ENCODE data around the gene ADAMTSL4.
"Not testable (repeated sequence)": the region's sequence is repeated elsewhere in the genome, so short reads cannot be mapped to it uniquely, and the experiment has no call there.

ADAMTSL4 gene

DNA sequence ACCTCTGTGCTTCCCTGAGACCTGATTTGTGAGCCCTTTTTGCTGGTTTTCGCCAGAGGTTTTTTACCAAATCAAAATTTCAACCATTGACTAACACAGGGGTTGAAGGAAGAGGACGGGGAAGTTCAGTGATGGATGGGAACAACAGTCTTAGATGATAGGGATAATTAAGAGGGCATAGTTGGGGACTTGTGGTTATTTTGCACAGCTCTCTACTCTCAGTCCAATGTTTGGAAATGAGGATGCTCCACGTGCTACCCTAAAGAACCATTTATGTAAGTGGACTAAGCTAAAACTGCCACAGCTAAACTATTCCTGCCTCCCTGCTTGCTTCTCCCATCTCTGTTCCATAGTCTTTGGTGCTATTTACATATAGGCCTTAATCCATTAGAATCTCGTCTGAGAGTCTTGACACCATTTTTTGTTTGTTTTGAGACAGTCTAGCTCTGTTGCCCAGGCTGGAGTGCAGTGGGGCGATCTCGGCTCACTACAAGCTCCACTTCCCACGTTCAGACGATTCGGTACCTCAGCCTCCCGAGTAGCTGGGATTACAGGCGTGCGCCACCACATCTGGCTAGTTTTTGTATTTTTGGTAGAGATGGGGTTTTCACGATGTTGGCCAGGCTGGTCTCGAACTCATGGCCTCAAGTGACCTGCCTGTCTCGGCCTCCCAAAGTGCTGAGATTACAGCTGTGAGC, 30.9 kb downstream of the ADAMTSL4 start:
- no peaks in the 10 kb centered on the region for H3K9me3 ChIP-seq (ENCODE audit: control insufficient read depth, low read length)
- H2AFZ ChIP-seq (ENCODE audit: low read depth, low read length), result peak overlapping the region; percentile 4
- no peak overlapping the region for H2BK15ac ChIP-seq (ENCODE audit: low read depth, poor library complexity, severe bottlenecking)
- H3K79me1 ChIP-seq (replicated peaks; ENCODE audit: low read length, poor library complexity, severe bottlenecking), result peaks cover 7% of the 10 kb centered on the region
- H4K8ac ChIP-seq (ENCODE audit: low read length), result peak overlapping the region; percentile 80
- peak overlapping the region; percentile 15 for H2BK120ac ChIP-seq (ENCODE audit: low read depth, low read length)
- peaks cover 5% of the 10 kb centered on the region for H3K4me1 ChIP-seq (ENCODE audit: control insufficient read depth, insufficient read depth, low read depth, low read length)
- H3K4me2 ChIP-seq (ENCODE audit: low read length, poor library complexity, severe bottlenecking), result peak overlapping the region; percentile 78
- H3K9ac ChIP-seq (ENCODE audit: low read length), result peak overlapping the region; percentile 99
- H4K91ac ChIP-seq (ENCODE audit: low read length), result peak overlapping the region; percentile 68
- no peak overlapping the region for H3K23ac ChIP-seq (ENCODE audit: low read length in 2 of 2)
- peaks cover 10 to 39% of the 10 kb centered on the region in 2 experiments for H3K36me3 ChIP-seq (ENCODE audit: control insufficient read depth in 1 of 2, insufficient read depth in 2 of 2, low read depth in 1 of 2, low read length in 2 of 2)
- peak overlapping the region; percentile 79 for H2BK5ac ChIP-seq (ENCODE audit: low read depth, low read length, poor library complexity, severe bottlenecking)
- 84% methylated on average over 14 of the region's 15 CpGs for WGBS
- peak overlapping the region in 1 of 2 experiments; percentile 25 for H3K14ac ChIP-seq (ENCODE audit: low read length in 2 of 2)
- DNase-seq, result no peak
- H2BK12ac ChIP-seq (ENCODE audit: low read length in 2 of 2), result peak overlapping the region; percentile 72 to 80
- peak overlapping the region; percentile 71 for H2AK5ac ChIP-seq (ENCODE audit: low read length, severe bottlenecking)
- no peaks in the 10 kb centered on the region for H3K27me3 ChIP-seq (ENCODE audit: control insufficient read depth in 1 of 2, insufficient read depth in 1 of 2, low read length in 2 of 2)
- peak overlapping the region in 1 of 2 experiments; percentile 75 for H3K4ac ChIP-seq (ENCODE audit: low read depth in 1 of 2, low read length in 2 of 2)
- H3K4me3 ChIP-seq (ENCODE audit: insufficient read depth in 1 of 2, low read depth in 1 of 2, low read length in 2 of 2), result peak overlapping the region in 1 of 2 experiments; percentile 79
- H3K27ac ChIP-seq (ENCODE audit: low read length, poor library complexity, severe bottlenecking), result peak overlapping the region; percentile 96
- H3K18ac ChIP-seq (ENCODE audit: low read depth in 1 of 2, low read length in 2 of 2), result peak overlapping the region; percentile 87 to 92

DNA sequence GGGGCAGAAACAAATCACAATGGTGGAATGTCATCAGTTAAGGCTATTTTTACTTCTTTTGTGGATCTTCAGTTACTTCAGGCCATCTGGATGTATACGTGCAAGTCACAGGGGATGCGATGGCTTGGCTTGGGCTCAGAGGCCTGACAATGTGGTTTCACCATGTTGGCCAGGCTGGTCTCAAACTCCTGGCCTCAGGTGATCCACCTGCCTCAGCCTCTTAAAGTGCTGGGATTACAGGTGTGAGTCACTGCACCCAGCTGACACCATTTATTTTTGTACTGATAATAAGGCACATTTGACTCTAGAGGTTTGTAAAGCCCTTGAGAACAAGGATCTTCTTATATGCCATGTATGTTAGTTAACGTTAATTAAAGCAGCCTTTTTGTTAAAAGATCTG, 31.8 kb downstream of the ADAMTSL4 start:
- H3K4me2 ChIP-seq (ENCODE audit: low read length, poor library complexity, severe bottlenecking); H3K23ac ChIP-seq (ENCODE audit: low read length in 2 of 2); H3K4me3 ChIP-seq (ENCODE audit: insufficient read depth in 1 of 2, low read depth in 1 of 2, low read length in 2 of 2); H2BK5ac ChIP-seq (ENCODE audit: low read depth, low read length, poor library complexity, severe bottlenecking); H3K79me1 ChIP-seq (replicated peaks; ENCODE audit: low read length, poor library complexity, severe bottlenecking); H3K9ac ChIP-seq (ENCODE audit: low read length); H3K4ac ChIP-seq (ENCODE audit: low read depth in 1 of 2, low read length in 2 of 2); H2BK120ac ChIP-seq (ENCODE audit: low read depth, low read length); H2BK12ac ChIP-seq (ENCODE audit: low read length in 2 of 2); H3K9me3 ChIP-seq (ENCODE audit: control insufficient read depth, low read length); H3K14ac ChIP-seq (ENCODE audit: low read length in 2 of 2); H3K27ac ChIP-seq (ENCODE audit: low read length, poor library complexity, severe bottlenecking); DNase-seq; H4K8ac ChIP-seq (ENCODE audit: low read length); H3K18ac ChIP-seq (ENCODE audit: low read depth in 1 of 2, low read length in 2 of 2); H2AK5ac ChIP-seq (ENCODE audit: low read length, severe bottlenecking); H3K27me3 ChIP-seq (ENCODE audit: control insufficient read depth in 1 of 2, insufficient read depth in 1 of 2, low read length in 2 of 2); H3K4me1 ChIP-seq (ENCODE audit: control insufficient read depth, insufficient read depth, low read depth, low read length); H2BK15ac ChIP-seq (ENCODE audit: low read depth, poor library complexity, severe bottlenecking); H2AFZ ChIP-seq (ENCODE audit: low read depth, low read length); H4K91ac ChIP-seq (ENCODE audit: low read length): not testable (repeated sequence)
- 98% methylated on average over 3 of the region's 3 CpGs for WGBS
- H3K36me3 ChIP-seq (ENCODE audit: control insufficient read depth in 1 of 2, insufficient read depth in 2 of 2, low read depth in 1 of 2, low read length in 2 of 2), result peaks cover 8 to 30% of the 10 kb centered on the region in 2 experiments

DNA sequence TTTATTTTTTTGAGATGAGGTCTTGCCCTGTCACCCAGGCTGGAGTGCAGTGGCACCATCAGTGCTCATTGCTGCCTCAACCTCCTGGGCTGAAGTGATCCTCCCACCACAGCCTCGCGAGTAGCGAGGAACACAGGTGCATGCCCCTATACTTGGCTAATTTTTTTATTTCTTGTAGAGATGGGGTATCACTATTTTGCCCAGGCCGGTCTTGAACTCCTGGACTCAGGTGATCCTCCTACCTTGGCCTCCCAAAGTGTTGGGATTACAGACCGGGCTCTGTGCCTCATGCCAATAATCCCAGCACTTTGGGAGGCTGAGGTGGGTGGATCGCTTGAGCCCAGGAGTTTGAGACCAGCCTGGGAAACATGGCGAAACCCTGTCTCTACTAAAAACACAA, 32.2 kb downstream of the ADAMTSL4 start:
- not testable (repeated sequence) for H3K79me1 ChIP-seq (replicated peaks; ENCODE audit: low read length, poor library complexity, severe bottlenecking); H3K9me3 ChIP-seq (ENCODE audit: control insufficient read depth, low read length); H2BK5ac ChIP-seq (ENCODE audit: low read depth, low read length, poor library complexity, severe bottlenecking); H3K18ac ChIP-seq (ENCODE audit: low read depth in 1 of 2, low read length in 2 of 2); H3K4me2 ChIP-seq (ENCODE audit: low read length, poor library complexity, severe bottlenecking); H2AFZ ChIP-seq (ENCODE audit: low read depth, low read length); H3K9ac ChIP-seq (ENCODE audit: low read length); H2BK120ac ChIP-seq (ENCODE audit: low read depth, low read length); H3K4me1 ChIP-seq (ENCODE audit: control insufficient read depth, insufficient read depth, low read depth, low read length); H3K4me3 ChIP-seq (ENCODE audit: insufficient read depth in 1 of 2, low read depth in 1 of 2, low read length in 2 of 2); H4K8ac ChIP-seq (ENCODE audit: low read length); H2BK12ac ChIP-seq (ENCODE audit: low read length in 2 of 2); H3K23ac ChIP-seq (ENCODE audit: low read length in 2 of 2); H3K4ac ChIP-seq (ENCODE audit: low read depth in 1 of 2, low read length in 2 of 2); H2BK15ac ChIP-seq (ENCODE audit: low read depth, poor library complexity, severe bottlenecking); H4K91ac ChIP-seq (ENCODE audit: low read length); DNase-seq; H3K27ac ChIP-seq (ENCODE audit: low read length, poor library complexity, severe bottlenecking); H3K27me3 ChIP-seq (ENCODE audit: control insufficient read depth in 1 of 2, insufficient read depth in 1 of 2, low read length in 2 of 2); H3K14ac ChIP-seq (ENCODE audit: low read length in 2 of 2)
- Histone ChIP-seq H3K36me3 (ENCODE audit: control insufficient read depth in 1 of 2, insufficient read depth in 2 of 2, low read depth in 1 of 2, low read length in 2 of 2) (peaks cover 8 to 25% of the 10 kb centered on the region in 2 experiments), H2AK5ac (ENCODE audit: low read length, severe bottlenecking) (peak overlapping the region; percentile 77)
- WGBS, result over 99% methylated on average over 7 of the region's 7 CpGs

DNA sequence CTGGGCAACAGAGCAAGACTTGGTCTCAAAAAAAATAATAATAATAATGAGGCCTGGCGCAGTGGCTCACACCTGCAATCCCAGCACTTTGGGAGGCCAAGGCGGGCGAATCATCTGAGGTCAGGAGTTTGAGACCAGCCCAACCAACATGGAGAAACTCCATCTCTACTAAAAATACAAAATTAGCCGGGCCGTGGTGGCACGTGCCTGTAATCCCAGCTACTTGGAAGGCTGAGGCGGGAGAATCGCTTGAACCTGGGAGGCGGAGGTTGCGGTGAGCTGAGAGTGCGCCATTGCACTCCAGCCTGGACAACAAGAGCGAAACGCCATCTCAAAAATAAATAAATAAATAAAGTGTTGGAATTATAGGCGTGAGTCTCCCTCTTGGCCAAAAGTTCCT, 32.8 kb downstream of the ADAMTSL4 start:
- not testable (repeated sequence) for H4K8ac ChIP-seq (ENCODE audit: low read length); H3K14ac ChIP-seq (ENCODE audit: low read length in 2 of 2); H3K4me1 ChIP-seq (ENCODE audit: control insufficient read depth, insufficient read depth, low read depth, low read length); H2BK12ac ChIP-seq (ENCODE audit: low read length in 2 of 2); H3K9me3 ChIP-seq (ENCODE audit: control insufficient read depth, low read length); H3K23ac ChIP-seq (ENCODE audit: low read length in 2 of 2); H2BK5ac ChIP-seq (ENCODE audit: low read depth, low read length, poor library complexity, severe bottlenecking); H3K4ac ChIP-seq (ENCODE audit: low read depth in 1 of 2, low read length in 2 of 2); H3K4me3 ChIP-seq (ENCODE audit: insufficient read depth in 1 of 2, low read depth in 1 of 2, low read length in 2 of 2); H2AK5ac ChIP-seq (ENCODE audit: low read length, severe bottlenecking); H2BK120ac ChIP-seq (ENCODE audit: low read depth, low read length); H3K4me2 ChIP-seq (ENCODE audit: low read length, poor library complexity, severe bottlenecking); H3K9ac ChIP-seq (ENCODE audit: low read length); H4K91ac ChIP-seq (ENCODE audit: low read length); H3K79me1 ChIP-seq (replicated peaks; ENCODE audit: low read length, poor library complexity, severe bottlenecking); DNase-seq; H2BK15ac ChIP-seq (ENCODE audit: low read depth, poor library complexity, severe bottlenecking); H3K27ac ChIP-seq (ENCODE audit: low read length, poor library complexity, severe bottlenecking); H3K27me3 ChIP-seq (ENCODE audit: control insufficient read depth in 1 of 2, insufficient read depth in 1 of 2, low read length in 2 of 2); H2AFZ ChIP-seq (ENCODE audit: low read depth, low read length); H3K18ac ChIP-seq (ENCODE audit: low read depth in 1 of 2, low read length in 2 of 2)
- H3K36me3 ChIP-seq (ENCODE audit: control insufficient read depth in 1 of 2, insufficient read depth in 2 of 2, low read depth in 1 of 2, low read length in 2 of 2), result peaks cover 8 to 20% of the 10 kb centered on the region in 2 experiments
- 99% methylated on average over 10 of the region's 14 CpGs for WGBS

All from mesenchymal stem cell (in vitro differentiated cells and primary cell).